GM23338 (cell line): Measurements from ENCODE around the gene RFXANK. TPM values are rescaled to one million over a fixed set of nuclear protein-coding genes. Genes with fewer than 3 reads are reported as not detected.

Experiments
- ATAC-seq: fragments of 200-7000 bp; cut with Tn5 transposase; 3 replicates; pipeline ENCODE4 v1.9.1; 2020
- DNase-seq: peaks from one replicate; pipeline ENCODE4 v3.0.0-alpha.2; 2015; ENCODE audit warnings: low spot score
- H2AFZ ChIP-seq: fragments of 200-600 bp; sonication (generic); 2 replicates; pipeline ENCODE4 v1.8.0; 2016; ENCODE audit warnings: antibody characterized with exemption, mild to moderate bottlenecking, moderate library complexity
- H3F3A ChIP-seq: fragments of 200-600 bp; sonication (generic); replicated peaks from 2 replicates; pipeline ENCODE4 v1.8.0; 2017; ENCODE audit warnings: antibody characterized with exemption, mixed run types, low read depth
- H3K27ac ChIP-seq: fragments of 200-600 bp; sonication (generic); 2 replicates; pipeline ENCODE4 v1.6.1; 2016; ENCODE audit warnings: low read depth
- H3K27me3 ChIP-seq: fragments of 200-600 bp; sonication (generic); 2 replicates; pipeline ENCODE4 v1.8.0; 2016; ENCODE audit warnings: mild to moderate bottlenecking, mixed run types, moderate library complexity; ENCODE audit not compliant: insufficient read depth
- H3K36me3 ChIP-seq: fragments of 200-600 bp; sonication (generic); 2 replicates; pipeline ENCODE4 v1.8.0; 2016; ENCODE audit warnings: mild to moderate bottlenecking; ENCODE audit not compliant: insufficient read depth
- H3K4me1 ChIP-seq: fragments of 200-600 bp; sonication (generic); 2 replicates; pipeline ENCODE4 v1.8.0; 2016; ENCODE audit warnings: mild to moderate bottlenecking, moderate library complexity; ENCODE audit not compliant: insufficient read depth
- H3K4me2 ChIP-seq: fragments of 200-600 bp; sonication (generic); 2 replicates; pipeline ENCODE4 v1.7.1; 2017; ENCODE audit warnings: mixed run types
- H3K4me3 ChIP-seq: fragments of 200-600 bp; sonication (generic); 2 replicates; pipeline ENCODE4 v1.6.1; 2016; ENCODE audit warnings: mixed run types
- H3K79me2 ChIP-seq: fragments of 200-600 bp; sonication (generic); replicated peaks from 2 replicates; pipeline ENCODE4 v1.8.0; 2017; ENCODE audit warnings: mild to moderate bottlenecking; ENCODE audit not compliant: insufficient read depth
- H3K9me2 ChIP-seq: fragments of 200-600 bp; sonication (generic); 2 replicates; pipeline ENCODE4 v1.8.0; 2017; ENCODE audit not compliant: insufficient read depth
- H4K20me1 ChIP-seq: fragments of 200-600 bp; sonication (generic); replicated peaks from 2 replicates; pipeline ENCODE4 v1.8.0; 2017; ENCODE audit warnings: mild to moderate bottlenecking; ENCODE audit not compliant: insufficient read depth
- H3K27ac Mint-ChIP-seq: 2 replicates; pipeline ENCODE4 v1.8.0; 2020; ENCODE audit warnings: inconsistent platforms, mild to moderate bottlenecking, moderate library complexity, mixed read lengths
- H3K27me3 Mint-ChIP-seq: 3 replicates; pipeline ENCODE4 v1.8.0; 2022; ENCODE audit warnings: low read depth, mild to moderate bottlenecking, moderate library complexity, mixed read lengths, inconsistent platforms; ENCODE audit not compliant: insufficient read depth, poor library complexity
- H3K36me3 Mint-ChIP-seq: 3 replicates; pipeline ENCODE4 v1.8.0; 2021; ENCODE audit warnings: low read depth, mild to moderate bottlenecking, inconsistent platforms, moderate library complexity, mixed read lengths
- H3K4me1 Mint-ChIP-seq: 3 replicates; pipeline ENCODE4 v1.8.0; 2020; ENCODE audit warnings: mild to moderate bottlenecking, inconsistent platforms, mixed read lengths
- H3K4me3 Mint-ChIP-seq: 3 replicates; pipeline ENCODE4 v1.8.0; 2021; ENCODE audit warnings: moderate library complexity, mild to moderate bottlenecking, inconsistent platforms, mixed read lengths
- H3K9me3 Mint-ChIP-seq: 3 replicates; pipeline ENCODE4 v1.8.0; 2020; ENCODE audit warnings: moderate library complexity, mild to moderate bottlenecking, inconsistent platforms, mixed read lengths
- CREB1 ChIP-seq: fragments of 250-450 bp; sonication (Bioruptor Pico); IDR thresholded peaks from 2 replicates; pipeline ENCODE4 v1.5.0; 2020; ENCODE audit warnings: low read depth, mild to moderate bottlenecking, moderate library complexity
- CTCF ChIP-seq, 2 experiments: fragments of 200-600 bp in 1 of 2; sonication (generic) in 1 of 2; conservative IDR thresholded peaks; 2 replicates each; pipeline versions ENCODE4 v1.5.1 to v1.6.1; 2016 to 2017; ENCODE audit warnings: antibody characterized with exemption in 2 of 2, low read depth in 2 of 2, mild to moderate bottlenecking in 2 of 2, moderate library complexity in 1 of 2
- ETS1 ChIP-seq: IDR thresholded peaks from 2 replicates; pipeline ENCODE4 v1.6.1; 2016; ENCODE audit warnings: antibody characterized with exemption
- EZH2 ChIP-seq: fragments of 200-600 bp; sonication (generic); IDR thresholded peaks from one replicate; pipeline ENCODE4 v1.8.0; 2017; ENCODE audit warnings: antibody characterized with exemption, mild to moderate bottlenecking, low read depth; ENCODE audit not compliant: unreplicated experiment
- EZH2phosphoT487 ChIP-seq: fragments of 200-600 bp; sonication (generic); IDR thresholded peaks from one replicate; pipeline ENCODE4 v1.8.1; 2018; ENCODE audit warnings: antibody characterized with exemption; ENCODE audit not compliant: unreplicated experiment
- NANOG ChIP-seq: IDR thresholded peaks from 2 replicates; pipeline ENCODE4 v1.6.1; 2016; ENCODE audit warnings: antibody characterized with exemption, borderline replicate concordance
- POLR2AphosphoS5 ChIP-seq: IDR thresholded peaks from 2 replicates; pipeline ENCODE4 v1.6.1; 2016; ENCODE audit warnings: antibody characterized with exemption, low read depth
- REST ChIP-seq: IDR thresholded peaks from one replicate; pipeline ENCODE4 v1.6.1; 2018; ENCODE audit warnings: antibody characterized with exemption; ENCODE audit not compliant: unreplicated experiment
- STAT1 ChIP-seq: IDR thresholded peaks from one replicate; pipeline ENCODE4 v1.6.1; 2016; ENCODE audit warnings: antibody characterized with exemption; ENCODE audit not compliant: unreplicated experiment
- ZNF114 ChIP-seq: fragments of 250-450 bp; sonication (Bioruptor Pico); IDR thresholded peaks from 2 replicates; pipeline ENCODE4 v1.5.0; 2020; ENCODE audit warnings: mild to moderate bottlenecking, moderate library complexity
- ZNF331 ChIP-seq: fragments of 250-450 bp; sonication (Bioruptor Pico); IDR thresholded peaks from 2 replicates; pipeline ENCODE4 v1.5.0; 2020; ENCODE audit warnings: low read depth, mild to moderate bottlenecking, moderate library complexity
- long read RNA-seq: library from polyadenylated mRNA; unstranded; transcript quantifications from one replicate; pipeline ENCODE4 v2.0.0, GENCODE V29; 2020; ENCODE audit not compliant: unreplicated experiment
- polyA plus RNA-seq: library from polyadenylated mRNA; unstranded; fragments of >200 nt; fragmentation: Nextera tagmentation; extraction: Ambion mirVana; gene quantifications from 2 replicates; pipeline ENCODE4 v1.2.1, GENCODE V29; 2016
- total RNA-seq: library from RNA; depleted of rRNA; stranded (reverse); fragments of >200 nt; shearing (Covaris generic); gene quantifications from 2 replicates; pipeline ENCODE4 v1.2.3, GENCODE V29; 2014; rRNA removed

The RFXANK gene
- total RNA-seq (54.3 and 58.1 TPM in 2 replicates), polyA plus RNA-seq (124 and 129 TPM in 2 replicates)
- long read RNA-seq, transcript RFXANK-203 (9 exons, 1,212 nt): major isoform, 9 of 33 reads
- long read RNA-seq, partial matches to known transcripts: 4 of 33 reads
- long read RNA-seq, other reads (novel, unspliced or antisense): 19 of 33 reads

- H3K4me1 ChIP-seq: peaks cover 7% of the 10 kb centered on the region; the same call in 1 of the 2 replicates
- peak within 1 kb of the TSS; percentile 88 for H3K4me2 ChIP-seq
- Mint-ChIP-seq H3K4me3 (peak within 1 kb of the TSS; percentile 99), H3K4me1 (peaks cover 10% of the 10 kb centered on the region), H3K36me3 (peaks cover 13% of the 10 kb centered on the region; the same call in 2 of the 3 replicates), H3K27ac (peak within 1 kb of the TSS; percentile 98), H3K27me3 (peaks cover 19% of the 10 kb centered on the region), H3K9me3 (no peaks in the 10 kb centered on the region; the same call in 2 of the 3 replicates)
- ATAC-seq: peak; percentile 90
- no peaks in the 10 kb centered on the region for H3K9me2 ChIP-seq
- H4K20me1 ChIP-seq: peaks cover 10% of the 10 kb centered on the region
- peak; percentile 100 for DNase-seq
- H3K27me3 ChIP-seq: no peaks in the 10 kb centered on the region
- H3K36me3 ChIP-seq: no peaks in the 10 kb centered on the region
- 0 out of 2 replicates have a peak, but pooled peaks cover 2% of the 10 kb centered on the region for H3F3A ChIP-seq
- TF ChIP-seq POLR2AphosphoS5: peak; percentile 73
- TF ChIP-seq REST: peak; percentile 3
- TF ChIP-seq EZH2: no peak
- TF ChIP-seq STAT1: no peak
- TF ChIP-seq ZNF331: no peak
- TF ChIP-seq ZNF114 (CRISPR knock-in tag): no peak
- TF ChIP-seq CTCF (conservative IDR thresholded peaks at IDR 0.05; ENCODE audit: low read depth in 2 of 2): no peak
- TF ChIP-seq NANOG: no peak
- TF ChIP-seq EZH2phosphoT487: no peak
- TF ChIP-seq ETS1: peak; percentile 60; the same call in 1 of the 2 replicates
- peak; percentile 70; the same call in 1 of the 2 replicates for TF ChIP-seq CREB1 (CRISPR knock-in tag)
- peak within 1 kb of the TSS; percentile 84 for H3K4me3 ChIP-seq
- peak within 1 kb of the TSS; percentile 96 for H3K27ac ChIP-seq
- H2AFZ ChIP-seq: peak within 1 kb of the TSS; percentile 97
- peaks cover 30% of the 10 kb centered on the region for H3K79me2 ChIP-seq
These were observed at the start of gene RFXANK, which contains the start of gene BORCS8 for GRCh38 chr19:19192078-19192882. TSS of gene RFXANK (plus strand) at chr19:19192258. CDS start at chr19:19193947, 1,689 bp downstream. TSS of gene BORCS8 (minus strand) at chr19:19192152. CDS start at chr19:19192117, 35 bp downstream.
